Fibroblast of upper back skin (primary cell): ENCODE measurements around the gene ZNF426.

Source experiments
- DNase-seq: peaks from one replicate; pipeline ENCODE4 v3.0.0-alpha.2; 2013

ZNF426 gene

GRCh38 chr19:9494096-9494495 lies 44.3 kb downstream of the ZNF426 start:
- no peak for DNase-seq

GRCh38 chr19:9487016-9487415 lies 51.4 kb downstream of the ZNF426 start:
- DNase-seq, result no peak

DNA sequence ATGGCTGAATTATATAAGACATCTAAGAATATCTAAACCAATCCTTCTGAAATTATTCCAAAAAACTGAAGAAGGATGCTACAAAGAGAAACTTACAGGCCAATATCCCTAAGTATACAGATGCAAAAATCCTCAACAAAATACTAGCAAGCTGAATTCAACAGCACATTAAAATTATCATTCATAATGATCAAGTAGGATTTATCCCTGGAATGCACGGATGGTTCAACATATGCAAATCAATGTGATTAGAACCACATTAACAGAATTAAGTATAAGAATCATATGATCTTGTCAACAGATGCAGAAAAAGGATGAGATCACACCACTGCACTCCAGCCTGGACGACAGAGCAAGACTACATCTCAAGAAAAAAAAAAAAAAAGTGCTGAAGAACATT lies 53.3 kb downstream of the ZNF426 start:
- DNase-seq, result no peak

- DNase-seq, result no peak
Measured at GRCh38 chr19:9474975-9475374, 63.5 kb downstream of the ZNF426 start.
